OCI-M2 (cell line): ENCODE measurements around the gene STIM2.
"Not testable (repeated sequence)": the region's sequence is repeated elsewhere in the genome, so short reads cannot be mapped to it uniquely, and the experiment has no call there.

Source experiments
- DNase-seq: peaks from one replicate; lab custom pipeline; 2025; ENCODE audit not compliant: unreplicated experiment; lab: John Stamatoyannopoulos, UW

The STIM2 gene

GRCh38 chr4:27022963-27023362 lies 162.3 kb downstream of the STIM2 start:
- no peak for DNase-seq

GRCh38 chr4:27023366-27023765 lies 162.7 kb downstream of the STIM2 start:
- no peak for DNase-seq

- no peak for DNase-seq
Observed at GRCh38 chr4:27024805-27025204, 164.2 kb downstream of the STIM2 start.

GRCh38 chr4:27027428-27027827 lies 166.8 kb downstream of the STIM2 start:
- no peak for DNase-seq

- DNase-seq = not testable (repeated sequence)
Observed at GRCh38 chr4:27035127-27035526, 174.5 kb downstream of the STIM2 start.

GRCh38 chr4:27040356-27040755 lies 179.7 kb downstream of the STIM2 start:
- no peak for DNase-seq

GRCh38 chr4:27042411-27042810 lies 181.8 kb downstream of the STIM2 start:
- no peak for DNase-seq

GRCh38 chr4:27043200-27043599 lies 182.6 kb downstream of the STIM2 start:
- DNase-seq = no peak

- no peak for DNase-seq
Observed at GRCh38 chr4:27046851-27047250, 186.2 kb downstream of the STIM2 start.

- DNase-seq = peak; percentile 55
Observed at GRCh38 chr4:27048429-27049238, 188.0 kb downstream of the STIM2 start.

GRCh38 chr4:27049239-27049829 lies 188.7 kb downstream of the STIM2 start:
- no peak for DNase-seq

GRCh38 chr4:27050731-27051130 lies 190.1 kb downstream of the STIM2 start:
- DNase-seq = no peak

GRCh38 chr4:27055221-27055760 lies 194.7 kb downstream of the STIM2 start:
- no peak for DNase-seq

GRCh38 chr4:27056281-27056680 lies 195.6 kb downstream of the STIM2 start:
- DNase-seq = no peak

- no peak for DNase-seq
Observed at GRCh38 chr4:27057053-27057452, 196.4 kb downstream of the STIM2 start.

- no peak for DNase-seq
Observed at GRCh38 chr4:27057662-27058061, 197.0 kb downstream of the STIM2 start.

- no peak for DNase-seq
Observed at GRCh38 chr4:27058819-27059406, 198.3 kb downstream of the STIM2 start.

GRCh38 chr4:27059446-27059845 lies 198.8 kb downstream of the STIM2 start:
- DNase-seq = no peak

- DNase-seq = no peak
Observed at GRCh38 chr4:27062256-27062655, 201.6 kb downstream of the STIM2 start.

GRCh38 chr4:27066591-27066990 lies 205.9 kb downstream of the STIM2 start:
- DNase-seq = no peak

GRCh38 chr4:27068151-27068867 lies 207.7 kb downstream of the STIM2 start:
- no peak for DNase-seq
